BLaER1 treated with 17β-estradiol and CSF1 and Interleukin-3, amounts not matched to agents 10 nM and 100 nM (cell line): ENCODE measurements around the gene HS1BP3.

Experiments
- H3K27ac ChIP-seq, 11 experiments: shearing (Covaris generic); formaldehyde crosslinking; 2 replicates each; pipeline ENCODE4 v1.8.1; 2022
- H3K27me3 ChIP-seq, 11 experiments: shearing (Covaris generic); formaldehyde crosslinking; 2 replicates each; pipeline ENCODE4 v1.8.1; 2022
- H3K36me3 ChIP-seq, 11 experiments: shearing (Covaris generic); formaldehyde crosslinking; 2 replicates each; pipeline ENCODE4 v1.8.1; 2022
- H3K4me1 ChIP-seq, 10 experiments: shearing (Covaris generic); formaldehyde crosslinking; 2 replicates each; pipeline ENCODE4 v1.8.1; 2022
- H3K4me2 ChIP-seq, 11 experiments: shearing (Covaris generic); formaldehyde crosslinking; 2 replicates each; pipeline ENCODE4 v1.8.1; 2022
- H3K4me3 ChIP-seq, 10 experiments: shearing (Covaris generic); formaldehyde crosslinking; 2 replicates each; pipeline ENCODE4 v1.8.1; 2022
- H3K9ac ChIP-seq, 11 experiments: shearing (Covaris generic); formaldehyde crosslinking; 2 replicates each; pipeline ENCODE4 v1.8.1; 2022
- H3K9me3 ChIP-seq, 11 experiments: shearing (Covaris generic); formaldehyde crosslinking; replicated peaks in 1 of 11; 2 replicates each; pipeline ENCODE4 v1.8.1; 2022
- H4K20me1 ChIP-seq, 11 experiments: shearing (Covaris generic); formaldehyde crosslinking; 2 replicates each; pipeline ENCODE4 v1.8.1; 2022
- Cebpa-rat ChIP-seq, 11 experiments: shearing (Covaris generic); IDR thresholded peaks; 2 replicates each; pipeline ENCODE4 v1.8.1; 2022

Gene HS1BP3

DNA sequence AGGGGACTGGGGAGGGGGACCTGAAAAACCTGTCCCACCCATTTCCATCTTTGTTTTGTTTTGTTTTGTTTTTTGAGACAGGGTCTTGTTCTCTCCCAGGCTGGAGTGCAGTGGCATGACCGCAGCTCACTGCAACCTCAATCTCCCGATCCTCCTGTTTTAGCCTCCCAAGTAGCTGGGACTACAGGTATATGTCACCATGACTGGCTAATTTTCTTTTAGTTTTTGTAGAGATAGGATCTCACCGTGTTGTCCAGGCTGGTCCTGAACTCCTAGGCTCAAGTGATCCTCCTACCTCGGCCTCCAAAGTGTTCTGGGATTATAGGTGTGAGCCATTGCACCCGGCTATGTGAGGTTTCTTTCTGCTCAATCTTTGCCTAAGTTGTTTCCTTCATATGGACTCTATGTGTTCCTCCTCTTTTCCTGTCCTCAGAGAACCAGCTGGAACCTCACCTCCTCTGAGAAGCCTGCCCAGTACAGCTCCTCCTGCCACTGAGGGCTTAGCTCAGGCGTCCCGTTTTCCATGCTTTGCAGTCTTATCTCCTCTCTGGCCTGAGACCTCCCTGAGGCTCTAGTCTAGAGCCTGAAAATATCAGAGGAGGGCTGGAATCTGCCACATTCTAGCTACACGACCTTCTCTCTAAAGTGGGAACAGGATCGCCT, 74.8 kb downstream of the HS1BP3 start:
- Histone ChIP-seq H3K9ac (peak overlapping the region in 4 of 11 experiments; percentile 1 to 46 (median 4); a peak in 5 of 22 replicates), H3K4me2 (peak overlapping the region; percentile 75 to 98 (median 92)), H4K20me1 (peaks cover 0 to 4% (median 0%) of the 10 kb centered on the region in 11 experiments; a peak in 2 of 22 replicates), H3K36me3 (no peaks in the 10 kb centered on the region), H3K4me1 (peaks cover 57 to 100% (median 93%) of the 10 kb centered on the region in 10 experiments), H3K27me3 (no peaks in the 10 kb centered on the region), H3K27ac (peak overlapping the region in 6 of 11 experiments; percentile 7 to 77 (median 50); a peak in 10 of 22 replicates), H3K9me3 (peaks cover 0 to 4% (median 3%) of the 10 kb centered on the region in 11 experiments; a peak in 11 of 22 replicates), H3K4me3 (0 out of 20 replicates have a peak overlapping the region, but pooled peaks of 1 of the 10 experiments have one; percentile 28)
- no peak for TF ChIP-seq Cebpa-rat (IDR thresholded peaks at IDR 0.05)

DNA sequence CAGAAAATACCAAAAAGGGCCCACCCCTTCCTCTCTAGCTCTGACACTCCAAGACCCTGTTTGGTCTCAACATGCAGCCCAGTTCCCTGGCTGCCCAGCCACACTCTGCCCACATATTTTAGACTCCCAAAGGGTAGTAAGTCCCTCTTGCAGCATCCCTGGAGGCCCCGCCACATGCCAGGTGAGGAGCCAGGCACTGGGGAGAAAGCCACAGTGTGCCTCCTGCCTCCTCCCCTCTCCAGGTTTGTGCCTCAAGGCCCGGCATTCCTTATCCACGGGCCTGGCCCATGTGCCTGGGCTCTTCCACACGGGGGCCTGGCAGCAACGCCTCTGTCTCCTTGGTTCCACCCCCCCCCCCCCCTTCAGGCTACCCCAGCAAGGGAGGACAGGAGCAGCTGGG, 75.5 kb downstream of the HS1BP3 start:
- Histone ChIP-seq H3K4me2 (peak overlapping the region in 9 of 11 experiments; percentile 84 to 98 (median 95); a peak in 17 of 22 replicates), H3K4me3 (no peak overlapping the region), H4K20me1 (peaks cover 0 to 4% (median 0%) of the 10 kb centered on the region in 11 experiments; a peak in 2 of 22 replicates), H3K27ac (peak overlapping the region in 1 of 11 experiments; percentile 2; a peak in 1 of 22 replicates), H3K9me3 (no peaks in the 10 kb centered on the region), H3K9ac (peak overlapping the region in 3 of 11 experiments; percentile 26 to 36 (median 27); a peak in 1 of 22 replicates), H3K36me3 (no peaks in the 10 kb centered on the region), H3K27me3 (no peaks in the 10 kb centered on the region), H3K4me1 (peaks cover 57 to 100% (median 98%) of the 10 kb centered on the region in 10 experiments)
- TF ChIP-seq Cebpa-rat (IDR thresholded peaks at IDR 0.05), result no peak

DNA sequence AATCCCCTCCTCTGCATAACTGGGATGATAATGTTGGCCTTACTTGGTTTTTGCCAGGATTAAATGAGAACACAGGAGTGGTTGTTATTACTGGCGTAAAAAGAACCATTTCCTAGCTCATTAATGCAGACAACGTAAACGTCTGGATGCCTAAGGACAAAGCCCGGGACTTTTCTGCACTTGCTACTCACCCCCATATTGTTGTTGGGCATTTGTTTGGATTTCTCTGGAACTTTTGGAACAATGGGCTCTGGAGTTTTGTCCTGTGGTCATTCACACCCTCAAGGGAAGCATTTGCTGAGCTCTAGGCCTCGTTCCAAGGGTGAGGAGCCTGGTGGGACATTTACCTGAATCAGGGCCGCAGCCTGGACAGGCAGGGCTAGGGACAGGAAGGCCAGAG, 76.0 kb downstream of the HS1BP3 start:
- Histone ChIP-seq H3K4me2 (peak overlapping the region in 9 of 11 experiments; percentile 84 to 98 (median 95); a peak in 17 of 22 replicates), H3K36me3 (no peaks in the 10 kb centered on the region), H3K4me3 (no peak overlapping the region), H4K20me1 (peaks cover 0 to 4% (median 0%) of the 10 kb centered on the region in 11 experiments; a peak in 2 of 22 replicates), H3K9ac (peak overlapping the region in 3 of 11 experiments; percentile 26 to 36 (median 27); a peak in 1 of 22 replicates), H3K9me3 (no peaks in the 10 kb centered on the region), H3K27me3 (no peaks in the 10 kb centered on the region), H3K4me1 (peaks cover 56 to 100% (median 95%) of the 10 kb centered on the region in 10 experiments), H3K27ac (peak overlapping the region in 1 of 11 experiments; percentile 2; a peak in 1 of 22 replicates)
- TF ChIP-seq Cebpa-rat (IDR thresholded peaks at IDR 0.05), result no peak

DNA sequence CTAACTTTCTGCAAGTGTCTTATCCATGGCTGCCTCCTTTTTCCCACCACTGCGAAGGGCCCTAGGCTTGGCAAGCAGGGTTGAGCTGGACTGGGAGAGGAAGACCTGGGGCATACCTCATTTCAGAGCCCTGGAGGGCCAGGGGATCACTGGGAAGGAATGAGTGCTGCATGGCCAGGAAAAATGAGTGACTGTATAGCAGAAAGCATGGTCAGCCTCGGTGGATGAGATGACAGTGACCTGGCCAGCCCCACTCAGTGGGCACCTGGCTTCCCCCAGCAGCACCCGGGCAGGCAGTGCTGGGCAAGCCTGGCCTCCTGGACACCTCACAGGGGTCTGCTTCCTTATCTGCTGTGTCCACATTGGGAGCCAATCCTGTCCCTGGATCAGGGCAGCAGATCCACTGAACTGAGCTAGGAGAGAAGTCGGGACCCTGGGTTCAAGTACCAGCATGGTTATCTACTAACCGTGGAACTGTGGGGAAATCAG, 76.4 kb downstream of the HS1BP3 start:
- no peak for TF ChIP-seq Cebpa-rat (IDR thresholded peaks at IDR 0.05)
- peaks cover 0 to 4% (median 0%) of the 10 kb centered on the region in 11 experiments; a peak in 1 of 22 replicates for H4K20me1 ChIP-seq
- no peaks in the 10 kb centered on the region for H3K27me3 ChIP-seq
- H3K9me3 ChIP-seq, result no peaks in the 10 kb centered on the region
- no peak overlapping the region for H3K27ac ChIP-seq
- H3K9ac ChIP-seq, result no peak overlapping the region
- no peaks in the 10 kb centered on the region for H3K36me3 ChIP-seq
- peaks cover 52 to 100% (median 93%) of the 10 kb centered on the region in 10 experiments for H3K4me1 ChIP-seq
- H3K4me2 ChIP-seq, result peak overlapping the region; percentile 30 to 98 (median 89); a peak in 21 of 22 replicates
- H3K4me3 ChIP-seq, result no peak overlapping the region

DNA sequence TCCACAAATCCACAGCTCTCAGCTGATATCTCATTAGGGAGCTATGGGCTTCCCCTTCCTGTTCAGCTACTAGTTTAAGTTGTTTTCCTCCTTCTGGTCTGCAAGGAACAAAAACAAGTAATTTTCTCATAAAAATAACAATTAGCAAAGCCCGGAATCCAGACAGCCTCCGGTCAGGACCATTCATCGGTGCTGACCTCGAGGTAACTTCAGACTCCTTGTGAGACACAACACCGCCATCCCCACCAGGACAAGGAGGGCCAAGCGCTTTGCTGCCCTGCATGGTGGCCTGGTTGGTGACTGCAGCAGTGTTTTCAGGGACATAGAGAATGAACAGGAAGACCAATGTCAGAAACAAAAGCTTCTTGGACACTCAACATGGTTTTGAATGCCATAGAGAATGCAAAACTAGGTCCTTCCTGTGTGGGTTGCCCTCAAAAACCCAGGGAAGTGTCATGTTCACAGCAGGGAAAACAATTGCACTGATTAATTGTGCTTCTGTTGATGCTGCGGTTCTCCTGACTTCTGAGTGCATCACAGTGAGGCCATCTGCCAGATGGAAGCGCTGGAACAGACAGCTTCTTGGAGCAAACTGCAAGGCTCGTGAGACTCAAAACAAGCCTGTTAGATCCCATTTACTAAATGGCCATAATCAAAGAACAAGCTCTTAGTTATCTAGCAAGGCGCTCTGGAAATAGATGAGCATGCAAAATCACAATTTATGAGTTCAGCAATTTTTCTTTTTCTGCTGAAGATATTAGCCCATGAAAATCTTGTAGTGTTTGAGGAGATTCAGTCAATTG, 77.1 kb downstream of the HS1BP3 start:
- Histone ChIP-seq H4K20me1 (peaks cover 0 to 4% (median 0%) of the 10 kb centered on the region in 11 experiments; a peak in 1 of 22 replicates), H3K36me3 (no peaks in the 10 kb centered on the region), H3K9me3 (no peaks in the 10 kb centered on the region), H3K9ac (0 out of 22 replicates have a peak overlapping the region, but pooled peaks of 1 of the 11 experiments have one; percentile 8), H3K27ac (0 out of 22 replicates have a peak overlapping the region, but pooled peaks of 1 of the 11 experiments have one; percentile 13), H3K27me3 (no peaks in the 10 kb centered on the region), H3K4me3 (no peak overlapping the region), H3K4me2 (peak overlapping the region; percentile 30 to 98 (median 89)), H3K4me1 (peaks cover 50 to 100% (median 92%) of the 10 kb centered on the region in 10 experiments)
- TF ChIP-seq Cebpa-rat (IDR thresholded peaks at IDR 0.05), result no peak

DNA sequence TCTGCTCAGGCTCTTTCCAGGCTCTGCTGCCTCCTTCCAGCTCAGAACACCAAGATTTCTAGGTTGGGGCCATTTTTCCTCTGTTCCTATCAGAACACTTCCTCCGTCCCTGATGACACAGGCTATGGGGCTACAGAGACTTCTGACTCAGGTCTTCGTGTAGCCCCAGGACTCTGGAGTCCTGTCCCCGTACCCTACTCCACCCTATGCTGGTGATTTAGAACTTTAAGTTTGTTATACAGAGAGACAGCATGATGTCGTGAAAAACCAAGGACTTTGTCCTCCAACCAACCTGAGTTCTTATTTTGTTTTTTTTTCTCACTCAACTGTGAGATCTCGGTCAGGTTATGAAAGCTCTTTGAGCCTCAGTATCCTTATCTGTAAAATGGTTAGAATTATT, 78.7 kb downstream of the HS1BP3 start:
- no peaks in the 10 kb centered on the region for H3K9me3 ChIP-seq
- no peak overlapping the region for H3K9ac ChIP-seq

GRCh38 chr2:20571644-20572215, 79.2 kb downstream of the HS1BP3 start:
- Histone ChIP-seq H3K27ac (no peak overlapping the region), H3K9me3 (no peaks in the 10 kb centered on the region), H3K36me3 (no peaks in the 10 kb centered on the region), H3K27me3 (0 out of 22 replicates have a peak, but pooled peaks cover 0 to 4% (median 0%) of the 10 kb centered on the region in 11 experiments), H3K9ac (0 out of 22 replicates have a peak overlapping the region, but pooled peaks of 1 of the 11 experiments have one; percentile 11), H4K20me1 (peaks cover 0 to 4% (median 0%) of the 10 kb centered on the region in 11 experiments; a peak in 1 of 22 replicates), H3K4me2 (peak overlapping the region in 9 of 11 experiments; percentile 64 to 98 (median 92); a peak in 18 of 22 replicates), H3K4me3 (no peak overlapping the region), H3K4me1 (peaks cover 35 to 100% (median 91%) of the 10 kb centered on the region in 10 experiments)
- TF ChIP-seq Cebpa-rat (IDR thresholded peaks at IDR 0.05), result no peak

More for the DNA sequence above, 78.7 kb downstream of the HS1BP3 start:
- H3K36me3 ChIP-seq, result no peaks in the 10 kb centered on the region
- H3K4me1 ChIP-seq, result peaks cover 40 to 100% (median 92%) of the 10 kb centered on the region in 10 experiments
- no peak overlapping the region for H3K4me3 ChIP-seq
- peak overlapping the region in 10 of 11 experiments; percentile 49 to 98 (median 90); a peak in 19 of 22 replicates for H3K4me2 ChIP-seq
- 0 out of 22 replicates have a peak, but pooled peaks cover 0 to 4% (median 0%) of the 10 kb centered on the region in 11 experiments for H3K27me3 ChIP-seq
- H3K27ac ChIP-seq, result no peak overlapping the region
- TF ChIP-seq Cebpa-rat (IDR thresholded peaks at IDR 0.05), result no peak
- H4K20me1 ChIP-seq, result peaks cover 0 to 4% (median 0%) of the 10 kb centered on the region in 11 experiments; a peak in 1 of 22 replicates

- no peaks in the 10 kb centered on the region for H3K9me3 ChIP-seq
Measured at GRCh38 chr2:20571231-20571630, 79.7 kb downstream of the HS1BP3 start.

More at GRCh38 chr2:20571231-20571630, 79.7 kb downstream of the HS1BP3 start:
- H3K9ac ChIP-seq, result no peak overlapping the region
- no peak overlapping the region for H3K4me3 ChIP-seq
- TF ChIP-seq Cebpa-rat (IDR thresholded peaks at IDR 0.05), result no peak
- H3K4me1 ChIP-seq, result peaks cover 30 to 100% (median 90%) of the 10 kb centered on the region in 10 experiments
- H3K4me2 ChIP-seq, result peak overlapping the region in 7 of 11 experiments; percentile 84 to 98 (median 95); a peak in 13 of 22 replicates
- peaks cover 0 to 6% (median 0%) of the 10 kb centered on the region in 11 experiments; a peak in 1 of 22 replicates for H3K27me3 ChIP-seq
- no peak overlapping the region for H3K27ac ChIP-seq
- peaks cover 0 to 4% (median 0%) of the 10 kb centered on the region in 11 experiments; a peak in 1 of 22 replicates for H4K20me1 ChIP-seq
- H3K36me3 ChIP-seq, result no peaks in the 10 kb centered on the region
